IMR-90 (cell line): Measurements from ENCODE around the gene YBX2. TPM values are rescaled to one million over a fixed set of nuclear protein-coding genes. Genes with fewer than 3 reads are reported as not detected.

Experiments
- ATAC-seq: fragments of 200-7000 bp; cut with Tn5 transposase; 2 replicates; pipeline ENCODE4 v1.9.1; 2020; ENCODE audit warnings: low read depth, mild to moderate bottlenecking, moderate library complexity
- BruUV-seq: library from RNA; stranded (reverse); fragments of 400-500 nt; replicated peaks from 2 replicates; lab custom pipeline; 2021; lab: Mats Ljungman, UMichigan
- CTCF ChIA-PET: fragments of 300-600 bp; formaldehyde crosslinking; extraction: SDS; loops from one replicate; lab custom pipeline; 2021; ENCODE audit warnings: antibody characterized with exemption; lab: Yijun Ruan, JAX
- POLR2A ChIA-PET: fragments of 300-600 bp; sonication (Branson Sonifier 250); formaldehyde crosslinking; loops from one replicate; lab custom pipeline; 2022; ENCODE audit warnings: antibody characterized with exemption; ENCODE audit not compliant: unreplicated experiment; lab: Charles Lee
- DNase-seq: peaks from one replicate; pipeline ENCODE4 v3.0.0; 2013
- H2AFZ ChIP-seq: replicated peaks from 2 replicates; pipeline ENCODE3; 2013; ENCODE audit warnings: low read length, mild to moderate bottlenecking; ENCODE audit not compliant: poor library complexity
- H2AK5ac ChIP-seq: 2 replicates; pipeline ENCODE4 v1.6.1; 2013; ENCODE audit warnings: low read depth, low read length, inconsistent platforms
- H2AK9ac ChIP-seq: replicated peaks from 2 replicates; pipeline ENCODE3; 2013; ENCODE audit warnings: mild to moderate bottlenecking, low read depth, low read length, moderate library complexity; ENCODE audit not compliant: poor library complexity
- H2BK120ac ChIP-seq: 2 replicates; pipeline ENCODE4 v1.6.1; 2013; ENCODE audit warnings: low read depth, low read length, inconsistent platforms
- H2BK15ac ChIP-seq: 3 replicates; pipeline ENCODE4 v1.6.1; 2013; ENCODE audit warnings: low read depth, low read length, inconsistent platforms
- H2BK20ac ChIP-seq: 2 replicates; pipeline ENCODE4 v1.6.1; 2013; ENCODE audit warnings: low read depth, mild to moderate bottlenecking, inconsistent platforms, low read length, moderate library complexity
- H2BK5ac ChIP-seq: 2 replicates; pipeline ENCODE4 v1.6.1; 2013; ENCODE audit warnings: mild to moderate bottlenecking, low read depth, low read length, inconsistent platforms; ENCODE audit not compliant: poor library complexity, severe bottlenecking
- H3K14ac ChIP-seq: replicated peaks from 2 replicates; pipeline ENCODE4 v1.6.1; 2013; ENCODE audit warnings: low read depth, low read length, inconsistent platforms
- H3K18ac ChIP-seq: 2 replicates; pipeline ENCODE4 v1.6.1; 2013; ENCODE audit warnings: low read depth, low read length, control low read depth
- H3K23ac ChIP-seq: 2 replicates; pipeline ENCODE4 v1.6.1; 2013; ENCODE audit warnings: low read depth, low read length, inconsistent platforms
- H3K27ac ChIP-seq: 2 replicates; pipeline ENCODE4 v1.5.1; 2013; ENCODE audit warnings: mild to moderate bottlenecking, control low read depth, low read length; ENCODE audit not compliant: insufficient read depth
- H3K27me3 ChIP-seq: 2 replicates; pipeline ENCODE4 v1.6.1; 2013; ENCODE audit warnings: low read length; ENCODE audit not compliant: control insufficient read depth, insufficient read depth
- H3K36me3 ChIP-seq: 2 replicates; pipeline ENCODE4 v1.6.1; 2013; ENCODE audit warnings: low read length, mixed read lengths; ENCODE audit not compliant: control insufficient read depth, insufficient read depth
- H3K4ac ChIP-seq: 2 replicates; pipeline ENCODE4 v1.6.1; 2013; ENCODE audit warnings: low read depth, low read length, inconsistent platforms
- H3K4me1 ChIP-seq: 2 replicates; pipeline ENCODE4 v1.6.1; 2013; ENCODE audit warnings: low read length, mixed read lengths; ENCODE audit not compliant: control insufficient read depth, insufficient read depth
- H3K4me2 ChIP-seq: 2 replicates; pipeline ENCODE4 v1.6.1; 2013; ENCODE audit warnings: low read depth, mild to moderate bottlenecking, control low read depth, low read length, moderate library complexity
- H3K4me3 ChIP-seq: 2 replicates; pipeline ENCODE4 v1.5.1; 2013; ENCODE audit warnings: low read depth, mild to moderate bottlenecking, control low read depth, low read length, moderate library complexity; ENCODE audit not compliant: insufficient read depth
- H3K56ac ChIP-seq: 2 replicates; pipeline ENCODE4 v1.6.1; 2013; ENCODE audit warnings: low read length, inconsistent platforms; ENCODE audit not compliant: insufficient read depth; ENCODE audit errors: extremely low read depth
- H3K79me1 ChIP-seq, 2 experiments: 2 replicates each; pipeline ENCODE4 v1.6.1; 2013; ENCODE audit warnings: low read length in 2 of 2, inconsistent platforms in 1 of 2, low read depth in 1 of 2
- H3K9ac ChIP-seq: 2 replicates; pipeline ENCODE4 v1.6.1; 2013; ENCODE audit warnings: low read depth, low read length, control low read depth
- H3K9me1 ChIP-seq: 2 replicates; pipeline ENCODE4 v1.6.1; 2013; ENCODE audit warnings: low read length, inconsistent platforms; ENCODE audit not compliant: insufficient read depth
- H3K9me3 ChIP-seq: 2 replicates; pipeline ENCODE4 v1.6.1; 2013; ENCODE audit warnings: low read length; ENCODE audit not compliant: control insufficient read depth, insufficient read depth
- H4K20me1 ChIP-seq: 2 replicates; pipeline ENCODE4 v1.6.1; 2013; ENCODE audit warnings: low read length, inconsistent platforms; ENCODE audit not compliant: insufficient read depth
- H4K5ac ChIP-seq: 2 replicates; pipeline ENCODE4 v1.6.1; 2013; ENCODE audit warnings: mild to moderate bottlenecking, low read depth, low read length, control low read depth
- H4K8ac ChIP-seq, 2 experiments: 2 replicates each; pipeline ENCODE4 v1.6.1; 2013; ENCODE audit warnings: low read depth in 2 of 2, low read length in 2 of 2, control low read depth in 1 of 2, inconsistent platforms in 1 of 2
- H4K91ac ChIP-seq: 2 replicates; pipeline ENCODE4 v1.6.1; 2013; ENCODE audit warnings: low read depth, low read length, inconsistent platforms; ENCODE audit not compliant: insufficient read depth
- CEBPB ChIP-seq: IDR thresholded peaks from 2 replicates; pipeline ENCODE4 v1.6.1; 2012; ENCODE audit warnings: low read depth, low read length, improper control_type of control experiment
- CTCF ChIP-seq: conservative IDR thresholded peaks from 2 replicates; pipeline ENCODE4 v1.5.1; 2012; ENCODE audit warnings: mild to moderate bottlenecking, low read depth, low read length, improper control_type of control experiment
- POLR2A ChIP-seq: IDR thresholded peaks from 2 replicates; pipeline ENCODE4 v1.6.1; 2012; ENCODE audit warnings: mild to moderate bottlenecking, low read depth, low read length
- RAD21 ChIP-seq: IDR thresholded peaks from 2 replicates; pipeline ENCODE4 v1.6.1; 2012; ENCODE audit warnings: low read length, improper control_type of control experiment
- WGBS, 2 experiments: methylation state at CpG; one replicate each; pipeline versions ENCODE4 v1.1.5 to v1.1.7; 2013; ENCODE audit warnings: missing lambda C conversion rate in 2 of 2; ENCODE audit not compliant: insufficient read length in 1 of 2; ENCODE audit errors: extremely low coverage in 2 of 2; 5-methylcytosine and 5-hydroxymethylcytosine counted together
- dilution Hi-C: fragments of 300-500 bp; cut with HindIII; formaldehyde crosslinking; loops from one replicate; pipeline ENCODE4 v1.14.3; 2018; ENCODE audit warnings: low sequenced_read_pairs; ENCODE audit not compliant: unreplicated experiment
- in situ Hi-C: fragments of 300-500 bp; cut with MboI; formaldehyde crosslinking; loops from 3 replicates; pipeline ENCODE4 v1.14.3; 2019; ENCODE audit warnings: low sequenced_read_pairs, inconsistent platforms, mixed read lengths
- intact Hi-C: fragments of 100-400 bp; cut with micrococcal nuclease; formaldehyde crosslinking; loops from 2 replicates; pipeline ENCODE4 v1.10.0; 2022
- polyA plus RNA-seq, 3 experiments: library from polyadenylated mRNA; depleted of rRNA; stranded (reverse); fragments of >200 nt; gene quantifications; 2 replicates each; pipeline ENCODE4 v1.2.3, GENCODE V29; 2012; ENCODE audit warnings: low replicate concordance in 1 of 3
- total RNA-seq: library from RNA; depleted of rRNA; stranded (reverse); fragments of >200 nt; gene quantifications from 2 replicates; pipeline ENCODE4 v1.2.3, GENCODE V29; 2012

YBX2 gene
- total and polyA plus RNA-seq, 2 of the 4 experiments (the other 2 are of a cell fraction) = 0.17 TPM; not detected in 1

GRCh38 chr17:7292729-7293128, 1.7 kb downstream of the YBX2 start:
- Histone ChIP-seq H2BK5ac (no peak overlapping the region), H2BK120ac (no peak overlapping the region), H3K14ac (no peak overlapping the region), H2AK5ac (no peak overlapping the region), H3K4me3 (no peak overlapping the region), H3K23ac (no peak overlapping the region), H2BK20ac (no peak overlapping the region), H4K5ac (no peak overlapping the region), H3K4ac (no peak overlapping the region), H3K4me1 (peaks cover 3% of the 10 kb centered on the region), H3K9me1 (no peaks in the 10 kb centered on the region; the same call in 1 of the 2 replicates), H3K9me3 (no peaks in the 10 kb centered on the region; the same call in 1 of the 2 replicates), H3K27me3 (peaks cover 65% of the 10 kb centered on the region), H2BK15ac (no peak overlapping the region), H4K8ac (no peak overlapping the region), H3K4me2 (no peak overlapping the region), H3K36me3 (no peaks in the 10 kb centered on the region), H3K18ac (no peak overlapping the region), H4K20me1 (0 out of 2 replicates have a peak, but pooled peaks cover 3% of the 10 kb centered on the region), H2AK9ac (no peak overlapping the region), H3K27ac (no peak overlapping the region), H3K56ac (no peak overlapping the region), H2AFZ (no peak overlapping the region), H3K79me1 (no peaks in the 10 kb centered on the region), H4K91ac (no peak overlapping the region), H3K9ac (no peak overlapping the region)
- no TSS peak for BruUV-seq
- CTCF ChIA-PET = no interaction called here
- intact Hi-C loops (no loop called here), dilution Hi-C loops (no loop called here), in situ Hi-C loops (no loop called here)
- POLR2A ChIA-PET = no interaction called here
- WGBS, 2 experiments = 0% methylated on average over 1 of the region's 6 CpGs; no CpG with 5 or more reads in 1 of the 2 experiments
- ATAC-seq (no peak), DNase-seq (no peak)
- TF ChIP-seq POLR2A = no peak
- no peak for TF ChIP-seq RAD21
- TF ChIP-seq CEBPB = no peak
- TF ChIP-seq CTCF = no peak
